GM21528 (cell line): ENCODE measurements around the gene CD300A.
"Not testable (repeated sequence)": the region's sequence is repeated elsewhere in the genome, so short reads cannot be mapped to it uniquely, and the experiment has no call there.

Source experiments
- ATAC-seq: cut with Tn5 transposase; IDR thresholded peaks from one replicate; pipeline ENCODE4 v1.9.1; 2021; ENCODE audit warnings: mild to moderate bottlenecking, moderate library complexity; ENCODE audit not compliant: unreplicated experiment, low FRiP score

Gene CD300A

GRCh38 chr17:74515941-74516340 is 49.5 kb downstream of the CD300A start:
- no peak for ATAC-seq

- no peak for ATAC-seq
Observed at GRCh38 chr17:74516561-74517328, 50.3 kb downstream of the CD300A start.

- not testable (repeated sequence) for ATAC-seq
Observed at GRCh38 chr17:74518413-74518981, 52.1 kb downstream of the CD300A start.

GRCh38 chr17:74520016-74520434 is 53.6 kb downstream of the CD300A start:
- no peak for ATAC-seq

- ATAC-seq, result no peak
Observed at GRCh38 chr17:74520790-74521480, 54.5 kb downstream of the CD300A start.

GRCh38 chr17:74521701-74522201 is 55.3 kb downstream of the CD300A start:
- no peak for ATAC-seq

- ATAC-seq, result no peak
Observed at GRCh38 chr17:74522381-74523105, 56.1 kb downstream of the CD300A start.

- ATAC-seq, result no peak
Observed at GRCh38 chr17:74523308-74523707, 56.9 kb downstream of the CD300A start.

- no peak for ATAC-seq
Observed at GRCh38 chr17:74524653-74525464, 58.4 kb downstream of the CD300A start.

- ATAC-seq, result no peak
Observed at GRCh38 chr17:74525465-74525725, 59.0 kb downstream of the CD300A start.

- ATAC-seq, result no peak
Observed at GRCh38 chr17:74525781-74526288, 59.4 kb downstream of the CD300A start.

GRCh38 chr17:74526681-74527080 is 60.2 kb downstream of the CD300A start:
- ATAC-seq, result no peak

- ATAC-seq, result no peak
Observed at GRCh38 chr17:74527081-74527480, 60.6 kb downstream of the CD300A start.

- no peak for ATAC-seq
Observed at GRCh38 chr17:74527756-74528155, 61.3 kb downstream of the CD300A start.

GRCh38 chr17:74528491-74529199 is 62.2 kb downstream of the CD300A start:
- ATAC-seq, result no peak

- no peak for ATAC-seq
Observed at GRCh38 chr17:74529243-74529642, 62.8 kb downstream of the CD300A start.

- no peak for ATAC-seq
Observed at GRCh38 chr17:74530831-74531150, 64.4 kb downstream of the CD300A start.

GRCh38 chr17:74531231-74531761 is 64.9 kb downstream of the CD300A start, which contains the start of gene CD300LB:
Gene CD300LB, minus strand, starts transcription at chr17:74531475. Its CDS starts 125 bp downstream, at chr17:74531350.
- ATAC-seq, result no peak

- no peak for ATAC-seq
Observed at GRCh38 chr17:74532115-74532514, 65.7 kb downstream of the CD300A start.
